Retinal pigment epithelial cell (primary cell): ENCODE results near the gene PCDH9.

Experiments
- DNase-seq: peaks from one replicate; pipeline ENCODE4 v3.0.0-alpha.2; 2010; ENCODE audit warnings: low read depth
- H3K4me3 ChIP-seq: 2 replicates; pipeline ENCODE4 v1.5.1; 2011; ENCODE audit warnings: mild to moderate bottlenecking, low read length, control low read depth, moderate library complexity
- CTCF ChIP-seq: conservative IDR thresholded peaks from 2 replicates; pipeline ENCODE4 v1.5.1; 2011; ENCODE audit warnings: low read depth, low read length, control low read depth, inconsistent platforms

Gene PCDH9

GRCh38 chr13:67224148-67224846 is 5.8 kb downstream of the PCDH9 start:
- TF ChIP-seq CTCF, result peak; percentile 56
- peak overlapping the region; percentile 10 for H3K4me3 ChIP-seq
- peak; percentile 67 for DNase-seq

GRCh38 chr13:67223742-67224141 is 6.4 kb downstream of the PCDH9 start:
- no peak for TF ChIP-seq CTCF
- no peak for DNase-seq
- peak overlapping the region; percentile 10 for H3K4me3 ChIP-seq

GRCh38 chr13:67223024-67223423 is 7.1 kb downstream of the PCDH9 start:
- H3K4me3 ChIP-seq, result no peak overlapping the region
- DNase-seq, result no peak
- TF ChIP-seq CTCF, result no peak

GRCh38 chr13:67221630-67222226 is 8.4 kb downstream of the PCDH9 start:
- no peak for TF ChIP-seq CTCF
- no peak overlapping the region for H3K4me3 ChIP-seq
- no peak for DNase-seq

GRCh38 chr13:67219113-67219512 is 11.0 kb downstream of the PCDH9 start:
- TF ChIP-seq CTCF, result no peak
- no peak for DNase-seq

GRCh38 chr13:67217880-67218279 is 12.3 kb downstream of the PCDH9 start:
- no peak for TF ChIP-seq CTCF
- DNase-seq, result no peak
- no peak overlapping the region for H3K4me3 ChIP-seq

More at GRCh38 chr13:67219113-67219512, 11.0 kb downstream of the PCDH9 start:
- H3K4me3 ChIP-seq, result no peak overlapping the region

GRCh38 chr13:67216864-67217263 is 13.3 kb downstream of the PCDH9 start:
- DNase-seq, result no peak
- TF ChIP-seq CTCF, result no peak
- no peak overlapping the region for H3K4me3 ChIP-seq
